Loucy (cell line): Measurements from ENCODE around the gene PALD1.

Experiments used
- CTCF ChIP-seq: fragments of 200-600 bp; sonication (generic); conservative IDR thresholded peaks from 2 replicates; pipeline ENCODE4 v1.5.1; 2014; ENCODE audit warnings: mild to moderate bottlenecking, antibody characterized with exemption, low read length
- EZH2phosphoT487 ChIP-seq: fragments of 200-600 bp; IDR thresholded peaks from 2 replicates; pipeline ENCODE4 v1.6.1; 2018; ENCODE audit warnings: antibody characterized with exemption, mild to moderate bottlenecking, moderate library complexity, borderline replicate concordance

DNA sequence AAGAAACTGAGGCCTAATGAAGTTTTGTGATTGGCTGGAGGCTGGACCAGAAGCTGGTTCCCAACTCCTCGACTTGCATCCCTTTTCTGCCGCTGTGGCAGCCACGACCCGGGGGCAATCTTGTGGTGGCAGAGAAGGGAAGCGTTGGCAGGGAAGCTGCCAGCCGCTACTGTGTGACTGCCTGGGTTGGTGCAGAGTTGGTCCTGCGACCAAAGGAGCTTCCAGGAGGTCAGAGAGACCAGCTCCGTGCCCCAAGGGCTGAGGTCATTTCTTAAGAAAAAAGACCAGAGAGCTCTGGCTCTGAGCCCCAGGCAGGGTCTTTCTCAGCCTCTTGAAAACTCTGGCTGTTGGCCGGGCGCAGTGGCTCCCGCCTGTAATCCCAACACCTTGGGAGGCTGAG is 76.8 kb downstream of the PALD1 start:
- TF ChIP-seq CTCF (no peak), EZH2phosphoT487 (no peak)
